GM19240 (cell line): Measurements from ENCODE around the gene KRTAP2-1.
"Not testable (repeated sequence)": the region's sequence is repeated elsewhere in the genome, so short reads cannot be mapped to it uniquely, and the experiment has no call there.

ENCODE experiments used
- DNase-seq: peaks from one replicate; pipeline ENCODE4 v3.0.0; 2011; ENCODE audit warnings: low spot score; ENCODE audit not compliant: insufficient read length

Gene KRTAP2-1

DNA sequence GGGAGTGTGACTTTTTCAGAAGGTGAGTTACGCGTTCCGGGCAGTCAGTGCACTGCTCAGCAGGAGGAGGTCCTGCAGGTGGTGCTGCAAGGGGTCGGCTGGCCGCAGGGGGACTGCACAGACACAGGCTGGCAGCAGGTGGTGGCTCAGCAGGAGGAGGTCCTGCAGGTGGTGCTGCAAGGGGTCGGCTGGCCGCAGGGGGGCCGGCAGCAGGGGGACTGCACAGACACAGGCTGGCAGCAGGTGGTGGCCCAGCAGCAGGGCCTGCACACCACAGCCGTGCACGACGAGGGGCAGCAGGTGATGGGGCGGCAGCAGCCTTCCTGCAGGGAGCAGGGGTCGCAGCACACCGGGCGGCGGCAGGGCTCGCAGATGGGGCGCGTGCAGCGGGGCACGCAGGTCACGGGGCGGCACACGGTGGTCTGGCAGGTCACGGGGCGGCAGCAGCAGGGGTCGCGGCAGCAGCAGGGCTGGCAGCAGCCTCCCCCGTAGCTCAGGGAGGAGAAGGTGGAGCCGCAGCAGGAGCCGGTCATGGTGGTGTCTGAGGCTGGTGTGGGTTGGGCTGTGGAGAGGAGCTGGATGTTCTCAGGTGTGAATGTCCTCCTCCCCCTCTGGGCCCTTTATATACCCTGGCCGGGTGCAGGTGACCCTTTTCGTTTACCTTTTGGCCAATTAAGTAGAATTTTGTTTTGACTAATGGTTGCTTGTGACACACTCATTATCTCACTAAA, at the start of gene KRTAP2-1:
Gene KRTAP2-1 (minus strand): TSS at position 582 of the 731 bp plus-strand sequence. CDS start 49 bp downstream, at position 533.
- DNase-seq, result not testable (repeated sequence)

- no peak for DNase-seq
Measured at GRCh38 chr17:41096055-41096454, 48.9 kb upstream of the KRTAP2-1 start.

GRCh38 chr17:41088760-41089352, 41.7 kb upstream of the KRTAP2-1 start:
- DNase-seq, result not testable (repeated sequence)

GRCh38 chr17:41084100-41084856, 37.2 kb upstream of the KRTAP2-1 start, which contains the start of gene KRTAP4-7:
TSS of gene KRTAP4-7 (plus strand) at chr17:41084150. CDS start at chr17:41084207, 57 bp downstream.
- DNase-seq, result not testable (repeated sequence)

- DNase-seq, result not testable (repeated sequence)
Measured at GRCh38 chr17:41083427-41083826, 36.3 kb upstream of the KRTAP2-1 start.

DNA sequence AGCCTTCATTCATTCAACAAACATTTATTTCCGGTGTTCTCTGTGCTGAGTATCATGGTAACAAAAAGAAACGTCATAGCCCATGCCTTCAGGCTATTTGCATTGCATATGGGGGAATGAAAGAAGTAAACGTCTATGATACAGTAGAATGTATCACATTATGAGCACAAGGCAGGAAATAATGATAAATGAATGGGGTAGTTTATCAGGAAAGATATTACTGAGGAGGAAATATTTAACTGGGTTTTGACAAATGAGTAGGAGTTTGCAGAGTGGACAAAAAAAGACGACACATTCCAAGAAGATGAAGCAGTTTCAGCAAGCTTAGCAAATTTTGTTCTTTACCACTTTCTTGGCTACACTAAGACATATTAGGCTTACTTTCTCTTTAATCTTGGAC, 35.5 kb upstream of the KRTAP2-1 start:
- DNase-seq, result no peak

DNA sequence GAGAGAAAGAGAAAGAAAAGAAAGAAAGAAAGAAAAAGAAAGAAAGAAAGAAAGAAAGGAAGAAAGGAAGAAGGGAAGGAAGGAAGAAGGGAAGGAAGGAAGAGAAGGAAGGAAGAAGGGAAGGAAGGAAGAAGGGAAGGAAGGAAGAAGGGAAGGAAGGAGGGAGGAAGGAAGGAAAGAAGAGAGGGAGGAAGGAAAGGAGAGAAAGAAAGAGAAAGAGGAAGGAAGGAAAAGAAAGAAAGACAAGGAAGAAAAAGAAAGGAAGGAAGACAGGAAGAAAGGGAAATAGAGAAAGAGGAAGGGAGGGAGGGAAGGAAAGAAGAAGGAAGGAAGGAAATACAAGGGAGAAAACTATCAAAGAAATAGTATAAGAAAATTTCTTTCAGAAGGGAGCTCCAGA, 29.7 kb upstream of the KRTAP2-1 start:
- no peak for DNase-seq

DNA sequence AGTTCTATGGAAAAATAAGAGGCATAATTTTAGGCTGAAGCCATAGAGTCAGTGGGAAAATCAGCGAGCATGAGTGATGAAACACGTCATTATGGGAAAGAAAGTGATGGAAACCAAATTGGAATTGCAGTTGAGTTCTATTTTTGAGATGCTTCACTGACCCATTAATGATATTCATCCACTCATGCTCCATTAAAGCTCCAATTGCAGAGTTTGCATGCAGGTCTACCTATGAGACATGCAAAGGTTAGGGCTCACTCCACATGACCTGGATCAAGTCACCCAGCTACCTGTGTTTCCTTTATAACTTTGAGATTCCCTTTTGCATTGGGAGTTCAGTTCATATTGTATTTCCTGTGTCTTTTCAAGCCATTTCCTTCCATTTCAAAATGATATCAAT, 26.6 kb upstream of the KRTAP2-1 start:
- DNase-seq, result no peak

GRCh38 chr17:41071606-41072360, 24.7 kb upstream of the KRTAP2-1 start:
- DNase-seq, result no peak

DNA sequence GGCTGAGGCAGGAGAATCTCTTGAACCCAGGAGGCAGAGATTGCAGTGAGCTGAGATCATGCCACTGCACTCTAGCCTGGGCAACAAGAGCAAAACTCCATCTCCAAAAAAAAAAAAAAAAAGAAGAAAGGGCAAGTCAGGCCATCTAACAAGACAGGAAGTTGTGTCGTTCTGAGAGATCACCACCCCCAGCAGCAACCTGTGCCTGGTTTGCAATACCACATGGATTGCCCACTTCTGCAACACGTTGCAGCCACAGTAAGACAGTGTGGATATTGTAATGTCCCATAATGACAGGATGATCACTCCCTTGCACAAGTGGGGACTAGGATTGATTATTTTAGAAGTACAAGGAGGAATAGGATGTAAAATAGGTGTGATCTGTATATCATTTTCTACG, 21.9 kb upstream of the KRTAP2-1 start:
- no peak for DNase-seq

GRCh38 chr17:41067281-41067680, 20.2 kb upstream of the KRTAP2-1 start:
- DNase-seq, result no peak

GRCh38 chr17:41065829-41066624, 18.9 kb upstream of the KRTAP2-1 start, which contains the start of gene KRTAP2-4:
TSS of gene KRTAP2-4 (minus strand) at chr17:41065879. CDS start at chr17:41065845, 34 bp downstream.
- no peak for DNase-seq

GRCh38 chr17:41065016-41065689, 18.0 kb upstream of the KRTAP2-1 start:
- DNase-seq, result not testable (repeated sequence)

GRCh38 chr17:41064301-41064700, 17.2 kb upstream of the KRTAP2-1 start:
- DNase-seq, result no peak

DNA sequence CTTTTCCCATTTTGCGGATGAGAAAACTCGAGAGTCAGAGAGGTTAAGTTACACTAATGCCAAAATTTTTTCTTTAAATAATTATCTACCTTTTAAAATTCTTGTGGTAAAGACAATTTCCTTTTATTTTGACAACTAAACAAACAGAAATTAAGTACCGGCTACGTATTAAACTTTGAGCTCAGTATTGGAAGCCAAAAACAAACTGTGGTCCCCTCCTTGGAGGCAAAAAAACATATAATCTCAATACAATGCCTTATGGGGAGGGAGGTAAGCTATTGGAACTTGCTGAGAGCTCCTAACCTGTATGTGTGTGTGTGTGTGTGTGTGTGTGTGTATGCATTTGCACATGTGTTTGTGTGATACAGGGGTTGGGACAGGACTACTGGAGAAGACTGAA, 16.3 kb upstream of the KRTAP2-1 start:
- DNase-seq, result no peak

DNA sequence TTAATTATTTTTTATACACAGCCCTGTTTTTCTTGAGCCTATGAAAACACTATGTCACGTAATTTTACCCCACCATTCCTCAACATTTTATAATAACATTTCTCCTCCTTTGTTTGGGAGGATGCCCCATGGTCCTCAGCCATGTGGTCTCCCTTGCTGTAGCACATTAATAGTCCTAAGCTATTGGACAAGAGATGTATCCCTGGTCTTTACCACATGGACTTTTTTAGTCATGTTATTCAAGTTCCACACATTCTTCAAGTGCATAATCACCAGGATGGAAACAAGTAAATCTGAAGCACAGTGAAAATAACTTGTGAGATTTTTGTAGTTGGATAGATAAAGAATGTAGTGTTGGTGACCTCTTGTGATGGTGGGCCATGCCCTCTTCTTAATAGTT, 14.8 kb upstream of the KRTAP2-1 start:
- no peak for DNase-seq

DNA sequence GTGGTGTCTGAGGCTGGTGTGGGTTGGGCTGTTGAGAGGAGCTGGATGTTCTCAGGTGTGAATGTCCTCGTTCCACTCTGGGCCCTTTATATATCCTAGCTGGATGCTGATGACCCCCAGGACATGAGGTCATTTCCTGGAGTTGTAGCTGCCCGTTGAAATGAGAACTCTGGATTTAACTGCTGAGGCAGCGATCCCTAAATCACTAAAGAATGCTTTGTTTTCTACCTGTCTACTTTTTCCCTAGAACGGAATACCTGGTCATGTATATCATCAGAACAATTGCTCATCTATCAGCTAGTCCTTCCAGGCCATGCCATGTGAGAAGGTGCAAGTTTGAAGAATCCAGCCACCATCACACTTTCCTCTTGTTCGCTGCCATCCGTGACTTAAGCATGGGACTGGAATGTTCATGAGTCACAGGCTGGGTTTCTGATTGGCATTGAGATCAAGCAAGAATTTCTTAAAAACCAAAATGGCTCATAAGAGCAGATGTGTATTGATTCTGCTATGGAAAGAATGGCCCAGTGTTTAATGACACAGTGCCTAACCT, 13.0 kb upstream of the KRTAP2-1 start, which contains the start of gene KRTAP2-3:
Gene KRTAP2-3 (minus strand): TSS at position 63 of the 553 bp plus-strand sequence. CDS start 64 bp downstream, outside the sequence.
- DNase-seq, result no peak

- DNase-seq, result not testable (repeated sequence)
Measured at GRCh38 chr17:41059276-41060051, 12.3 kb upstream of the KRTAP2-1 start.

DNA sequence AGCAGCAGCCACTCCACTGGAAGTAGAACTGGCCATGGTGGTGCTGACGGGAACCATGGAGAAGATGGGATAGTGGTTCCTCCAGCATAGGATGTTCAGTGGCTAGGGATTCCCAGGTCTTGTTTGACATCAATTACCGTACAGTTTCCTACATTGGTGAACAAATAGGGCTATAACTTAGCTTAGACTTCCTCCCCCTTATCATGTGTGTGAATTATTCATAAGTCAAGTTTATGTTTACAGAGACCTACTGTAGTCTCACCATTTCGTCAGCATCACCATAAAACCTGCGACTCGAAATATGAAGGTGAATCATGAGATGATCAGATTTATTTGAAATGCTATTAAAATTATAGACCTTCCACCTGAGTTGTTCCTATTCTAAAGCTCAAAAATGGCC, 11.6 kb upstream of the KRTAP2-1 start:
- no peak for DNase-seq
